Sciatic nerve (tissue), 2 donors: ENCODE measurements around the gene GPR39. TPM values are rescaled to one million over a fixed set of nuclear protein-coding genes. Genes with fewer than 3 reads are reported as not detected.

ENCODE experiments used
- ATAC-seq: fragments of 200-7000 bp; cut with Tn5 transposase; one replicate; pipeline ENCODE4 v1.9.1; 2020; ENCODE audit warnings: mild to moderate bottlenecking, moderate library complexity
- DNase-seq: peaks from one replicate; pipeline ENCODE4 v3.0.0-alpha.2; 2020; ENCODE audit warnings: low spot score
- intact Hi-C: fragments of 100-400 bp; cut with DNase I; formaldehyde crosslinking; loops from one replicate; pipeline ENCODE4 v1.14.2; 2022
- total RNA-seq: library from RNA; stranded (reverse); fragmentation: NEBNext Ultra II Directional; extraction: Animal tissue kit (Norgen Biotek cat#: 25700); gene quantifications from one replicate; pipeline ENCODE4 v1.2.1, GENCODE V29; 2021
- donor health status: DM: no; HTN: no; CAD: no.
- donor health status: DM: no; HTN: no; CAD: no.

Gene GPR39
- total RNA-seq, 1 donor from 2014 or later: 0.31 TPM

GRCh38 chr2:132584976-132585817 is 168.6 kb downstream of the GPR39 start:
- intact Hi-C loops: no loop called here
- no peak for ATAC-seq
- no peak for DNase-seq

DNA sequence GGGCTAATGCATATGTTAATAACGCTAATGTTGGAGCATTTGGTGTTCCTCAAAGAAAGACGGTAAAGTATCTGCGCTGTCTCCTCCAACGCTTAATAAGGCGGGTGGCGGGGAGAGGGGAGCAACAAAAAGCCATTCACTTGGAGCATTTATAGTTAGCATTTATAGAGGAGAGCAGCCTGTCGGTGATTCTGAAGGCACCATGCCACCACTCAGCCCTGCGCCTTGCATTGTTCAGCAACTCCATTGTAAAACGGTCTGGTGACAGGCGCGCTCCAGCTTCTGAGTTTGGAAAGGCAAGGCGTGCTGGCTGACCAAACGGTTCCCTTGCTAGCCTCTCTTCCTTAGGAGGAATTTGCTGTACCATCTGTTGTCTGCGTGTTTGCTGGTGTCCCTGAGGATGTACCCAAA is 169.5 kb downstream of the GPR39 start:
- DNase-seq (no peak), ATAC-seq (no peak)
- intact Hi-C loops: no loop called here

DNA sequence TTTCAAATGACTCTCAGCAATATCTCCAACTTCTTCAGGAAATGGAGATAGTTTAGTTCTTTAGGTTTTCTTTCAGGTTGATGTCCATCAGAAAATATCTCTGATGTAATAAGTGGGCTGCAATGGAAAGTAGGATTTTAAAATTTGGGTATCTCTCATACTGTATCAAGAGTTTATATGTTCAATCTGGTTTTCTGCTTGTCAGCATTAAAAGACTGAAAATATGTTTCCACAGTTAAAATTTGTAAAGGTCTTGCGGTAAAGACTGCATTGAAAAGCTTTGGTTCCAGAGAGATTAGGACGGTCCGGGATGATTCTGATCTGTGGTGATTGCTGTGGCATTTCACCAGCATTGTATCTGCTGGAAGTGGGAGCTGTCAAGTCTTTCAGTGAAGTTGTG is 170.2 kb downstream of the GPR39 start:
- DNase-seq: no peak
- intact Hi-C loops: no loop called here
- ATAC-seq: no peak

DNA sequence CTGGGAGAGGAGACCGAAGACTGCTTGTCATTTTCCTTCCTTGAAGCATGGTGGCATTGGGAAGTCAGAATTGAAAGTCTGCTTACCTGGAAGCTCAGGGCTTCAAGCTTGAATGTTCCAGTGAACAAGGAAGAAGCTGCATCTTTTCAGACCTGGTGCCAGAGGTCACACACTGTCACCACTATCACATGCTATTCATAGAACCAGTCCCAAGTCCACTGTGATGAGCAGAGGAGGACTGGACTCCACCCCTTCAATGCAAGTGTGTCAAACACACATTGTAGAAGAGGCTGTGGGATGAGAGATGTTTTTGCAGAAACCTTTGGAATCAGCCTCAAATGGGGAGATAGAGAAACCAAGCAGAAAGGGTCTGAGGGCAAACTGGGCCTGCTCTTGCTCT is 172.0 kb downstream of the GPR39 start:
- DNase-seq: no peak
- intact Hi-C loops: no loop called here
- no peak for ATAC-seq

DNA sequence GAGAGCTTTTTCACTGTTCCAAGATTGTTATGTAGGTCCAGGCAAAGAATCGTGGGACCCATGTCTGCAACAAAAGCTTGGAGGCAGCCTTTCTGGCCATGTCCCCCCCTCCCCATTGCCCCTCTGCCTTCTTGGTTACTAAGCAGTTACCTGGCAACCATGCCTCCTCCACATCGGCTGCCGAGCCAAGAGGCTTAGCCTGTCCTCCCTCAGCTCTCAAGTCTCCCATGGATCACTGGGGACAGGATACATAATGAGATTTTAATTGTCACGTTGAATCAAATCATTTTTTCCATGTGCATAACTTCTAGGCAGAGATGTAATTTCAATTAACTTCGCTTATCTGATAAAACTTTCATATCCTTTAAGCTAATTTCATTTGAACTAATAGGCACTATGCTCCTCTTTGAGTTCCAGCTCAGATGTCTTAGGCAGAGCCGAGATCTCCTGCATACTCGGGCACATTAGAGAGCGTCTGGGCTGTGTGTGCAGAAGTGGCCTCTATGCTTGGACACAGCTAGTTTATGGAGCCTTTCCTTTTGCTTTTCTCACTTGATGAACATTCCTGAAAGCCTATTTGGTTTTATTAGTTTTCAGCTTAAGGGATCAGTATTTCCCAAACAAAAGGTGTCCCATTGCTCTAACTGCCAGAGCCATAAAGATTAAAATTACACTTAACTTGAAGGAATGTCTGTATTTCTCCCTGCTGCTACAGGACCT is 172.7 kb downstream of the GPR39 start:
- DNase-seq: no peak
- ATAC-seq: no peak
- intact Hi-C loops: no loop called here

DNA sequence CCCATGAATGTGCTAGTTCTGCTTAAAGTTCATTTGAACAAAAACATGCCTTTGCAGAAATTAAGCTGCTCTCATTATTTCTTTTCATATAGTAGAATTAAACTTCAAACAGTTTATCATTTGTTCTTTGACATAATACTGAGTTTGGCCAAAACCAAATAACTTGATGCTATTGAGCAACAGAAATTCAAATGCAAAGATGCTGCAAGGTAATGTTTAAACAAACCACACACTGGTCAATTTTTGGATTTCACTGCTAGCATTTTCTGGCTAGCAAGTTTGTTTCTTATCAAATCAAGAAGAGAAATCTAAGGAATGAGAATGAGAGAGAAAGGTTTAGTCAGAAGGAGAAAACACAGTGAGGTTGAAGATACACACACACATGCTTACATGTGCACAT is 173.4 kb downstream of the GPR39 start:
- intact Hi-C loops: no loop called here
- ATAC-seq (no peak), DNase-seq (no peak)

DNA sequence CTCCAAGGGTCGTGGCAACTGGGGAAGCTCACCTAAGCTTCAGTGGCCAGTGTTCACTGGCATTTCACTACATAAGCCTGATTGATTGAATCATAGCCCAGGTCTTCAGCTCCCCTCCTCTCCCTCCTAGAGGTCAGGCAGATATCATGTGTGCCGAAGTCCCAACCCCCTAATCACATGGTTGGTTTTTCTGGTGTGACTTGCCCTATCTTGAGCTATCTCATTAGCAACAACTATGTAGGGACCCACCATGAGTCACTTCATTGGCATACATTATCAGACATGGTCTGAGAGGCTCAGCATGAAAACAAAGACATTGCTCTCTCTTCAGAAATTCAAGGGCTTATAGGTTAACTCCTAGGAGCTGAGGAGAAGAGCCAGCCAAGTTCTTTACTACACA is 176.6 kb downstream of the GPR39 start:
- intact Hi-C loops: no loop called here
- DNase-seq (no peak), ATAC-seq (no peak)

DNA sequence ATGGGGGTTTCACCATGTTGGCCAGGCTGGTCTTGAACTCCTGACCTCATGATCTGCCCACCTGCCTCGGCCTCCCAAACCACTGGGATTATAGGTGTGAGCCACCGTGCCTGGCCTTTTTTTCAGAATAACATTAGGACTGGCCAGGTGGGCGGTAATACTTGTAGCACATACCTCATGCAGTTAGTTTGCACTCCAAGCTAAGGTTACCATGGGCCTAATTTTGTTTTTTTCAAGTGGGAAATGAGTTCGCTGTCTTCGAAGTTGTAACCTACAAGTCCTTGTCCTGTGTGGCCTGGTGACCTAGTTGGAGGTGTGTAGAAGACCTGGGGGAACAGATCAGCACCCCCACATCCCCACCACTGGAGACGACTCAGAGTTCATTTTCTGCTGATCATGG is 178.6 kb downstream of the GPR39 start:
- DNase-seq (no peak), ATAC-seq (no peak)
- intact Hi-C loops: no loop called here

GRCh38 chr2:132595693-132596092 is 179.1 kb downstream of the GPR39 start:
- DNase-seq: no peak
- ATAC-seq: no peak
- intact Hi-C loops: no loop called here

DNA sequence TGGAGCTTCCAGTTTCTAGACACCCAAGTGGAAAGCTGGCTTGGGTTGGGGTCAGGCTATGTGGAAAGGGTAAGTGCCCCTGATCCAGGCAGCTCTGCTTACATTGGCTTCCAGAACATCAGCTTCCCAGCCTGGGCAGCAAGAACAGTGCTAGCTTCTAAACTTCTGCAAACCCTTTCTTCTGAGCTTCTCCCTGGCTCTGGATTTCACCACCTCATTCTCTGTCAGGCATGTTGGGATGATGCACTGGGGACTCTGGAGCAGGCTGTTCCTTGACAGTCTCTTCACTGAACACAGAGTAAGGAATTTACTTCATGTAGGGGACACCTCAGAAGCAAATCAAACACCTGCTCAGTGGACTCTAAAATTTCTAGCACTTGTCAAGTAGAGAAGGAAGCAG is 180.6 kb downstream of the GPR39 start:
- intact Hi-C loops: no loop called here
- ATAC-seq: no peak

DNA sequence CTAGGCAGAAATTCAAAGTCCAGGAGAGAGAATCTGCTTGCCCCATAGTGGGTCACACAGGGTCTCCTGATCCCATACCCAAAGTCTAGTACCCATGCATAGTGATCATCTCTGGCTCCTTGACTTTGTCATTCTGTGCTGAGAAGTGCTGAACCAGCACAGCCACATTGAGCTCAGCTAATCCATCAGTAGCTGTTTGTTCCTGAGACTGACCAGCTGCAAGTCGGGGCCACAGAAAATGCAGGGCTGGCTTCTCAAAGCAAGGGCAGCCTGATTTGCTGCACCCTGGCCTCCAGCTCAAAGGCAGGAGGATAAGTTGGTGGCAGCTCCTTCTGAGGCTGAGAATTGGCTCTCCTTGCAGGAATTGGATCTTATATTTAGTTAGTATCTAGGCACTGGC is 181.2 kb downstream of the GPR39 start:
- DNase-seq: no peak
- intact Hi-C loops: no loop called here
- no peak for ATAC-seq

More for the DNA sequence above, 180.6 kb downstream of the GPR39 start:
- DNase-seq: no peak

GRCh38 chr2:132598536-132598935 is 181.9 kb downstream of the GPR39 start:
- intact Hi-C loops: no loop called here
- ATAC-seq: no peak
- no peak for DNase-seq

DNA sequence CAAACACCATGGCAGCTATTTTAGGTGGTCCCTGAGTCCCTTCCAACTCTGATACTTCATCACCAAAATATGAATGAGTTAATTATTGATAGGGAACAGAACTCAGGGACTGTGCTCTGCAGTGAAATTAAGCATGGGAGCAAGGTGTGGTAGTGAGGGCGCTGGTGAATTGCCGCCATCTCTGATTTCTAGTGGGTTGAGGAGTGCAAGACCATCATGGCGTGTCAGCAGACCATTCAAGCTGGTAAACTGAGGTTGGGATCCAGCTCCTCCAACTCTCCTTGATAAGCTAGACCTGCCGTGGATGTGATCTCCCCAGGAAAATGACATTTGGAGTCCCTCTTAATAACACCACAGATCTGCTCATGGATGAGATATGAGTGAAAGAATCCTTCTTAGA is 183.0 kb downstream of the GPR39 start:
- intact Hi-C loops: no loop called here
- no peak for ATAC-seq
- DNase-seq: no peak

GRCh38 chr2:132604561-132604960 is 188.0 kb downstream of the GPR39 start:
- no peak for DNase-seq
- intact Hi-C loops: no loop called here
- no peak for ATAC-seq

DNA sequence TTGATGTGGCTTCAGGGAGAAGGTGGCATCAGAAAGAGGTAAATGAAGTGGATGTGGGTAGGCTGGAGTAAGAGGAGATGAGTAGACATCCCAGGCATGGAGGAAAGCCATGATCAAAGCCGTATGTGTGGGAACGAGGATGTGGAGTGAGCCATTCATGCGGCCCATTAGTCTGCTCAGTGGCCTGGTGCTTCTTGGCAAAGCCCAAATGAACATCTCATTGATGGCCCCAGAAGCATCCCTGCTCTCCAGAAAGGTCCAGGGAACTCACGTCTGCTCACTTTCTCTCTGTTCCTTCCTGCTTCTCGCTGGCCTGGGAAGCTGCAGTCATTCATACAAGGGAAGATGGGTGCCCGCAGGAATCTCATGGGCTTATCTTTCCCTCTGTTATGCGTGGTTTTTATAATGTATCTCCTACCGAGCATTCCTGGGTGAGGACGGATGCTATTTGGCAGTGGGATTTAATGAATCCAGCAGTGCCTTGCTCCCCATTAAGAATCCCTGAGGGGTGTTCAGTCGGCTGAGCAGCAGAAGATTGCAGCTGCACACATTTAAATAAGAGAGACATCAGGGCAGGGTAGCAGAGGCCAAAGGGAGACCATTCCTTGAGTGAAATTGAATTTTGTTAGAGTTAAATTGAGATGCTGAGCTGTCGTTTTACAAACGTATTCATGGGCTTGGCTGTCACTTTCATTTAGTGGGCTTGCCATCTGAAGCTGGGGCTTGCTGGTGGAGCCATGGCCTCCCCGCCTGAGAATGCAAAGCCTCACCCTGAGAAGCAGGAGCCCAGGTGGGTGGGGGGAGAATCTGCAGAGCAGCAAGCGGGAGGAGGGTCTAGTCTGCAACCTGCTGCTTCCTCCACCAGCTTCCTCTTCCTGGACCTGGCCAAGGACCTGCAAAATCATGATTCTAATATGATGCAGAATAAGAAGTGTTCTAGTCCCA is 188.9 kb downstream of the GPR39 start:
- DNase-seq (no peak), ATAC-seq (no peak)
- intact Hi-C loops: no loop called here

DNA sequence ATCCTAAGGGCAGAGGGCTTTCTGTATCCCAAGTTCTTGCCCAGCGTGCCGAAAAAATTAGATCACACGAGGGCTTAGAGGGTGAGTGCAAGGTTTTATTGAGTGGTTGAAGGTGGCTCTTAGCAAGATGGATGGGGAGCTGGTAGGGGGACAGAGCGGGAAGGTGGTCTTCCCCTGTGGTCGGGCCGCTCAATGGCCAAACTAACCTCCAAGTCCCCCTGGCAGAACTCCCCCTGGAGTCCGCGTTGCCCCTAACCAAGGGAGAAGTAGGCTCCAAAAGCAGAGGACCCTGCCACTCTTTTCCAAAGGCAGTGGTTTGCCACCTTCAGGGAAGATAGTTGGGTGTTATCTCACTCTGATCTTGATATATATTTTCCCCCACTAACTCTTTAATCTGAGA is 190.0 kb downstream of the GPR39 start:
- no peak for DNase-seq
- no peak for ATAC-seq
- intact Hi-C loops: no loop called here

- DNase-seq (no peak), ATAC-seq (no peak)
- intact Hi-C loops: no loop called here
Observed at GRCh38 chr2:132607426-132608090, 191.0 kb downstream of the GPR39 start.

DNA sequence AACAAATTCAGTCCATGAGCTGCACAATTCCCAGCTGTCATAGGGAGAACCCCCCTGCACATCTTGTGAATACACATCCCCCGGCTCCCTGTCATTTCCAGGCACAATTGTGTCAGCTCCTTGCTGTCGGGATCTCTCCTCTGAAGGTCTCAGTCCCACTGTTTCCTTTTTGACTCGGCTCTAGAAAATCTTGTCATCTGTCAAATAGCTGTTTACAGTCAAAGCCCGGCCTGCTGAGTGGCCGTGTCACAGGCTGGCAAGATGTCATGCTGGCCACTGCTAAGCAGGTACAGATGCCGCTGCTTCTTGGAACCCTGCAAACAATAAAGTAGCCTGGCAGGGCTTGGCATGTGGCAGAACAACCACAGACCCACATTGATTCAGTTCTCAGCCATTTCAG is 191.7 kb downstream of the GPR39 start:
- ATAC-seq (no peak), DNase-seq (no peak)
- intact Hi-C loops: no loop called here
